HepG2 (cell line): ENCODE data around the gene UBA6. TPM values are rescaled to one million over a fixed set of nuclear protein-coding genes. Genes with fewer than 3 reads are reported as not detected.

Source experiments
- HNRNPL ChIP-seq: fragments of 200-400 bp; formaldehyde crosslinking; IDR thresholded peaks from 2 replicates; pipeline ENCODE4 v1.6.1; 2017; ENCODE audit warnings: mild to moderate bottlenecking, low read depth, low read length
- MIER3 ChIP-seq: IDR thresholded peaks from 2 replicates; pipeline ENCODE4 v1.6.1; 2016; ENCODE audit warnings: missing compliant biosample characterization, borderline replicate concordance
- REPIN1 ChIP-seq: sonication (generic); formaldehyde crosslinking; IDR thresholded peaks from 2 replicates; pipeline ENCODE4 v1.8.0; 2022; ENCODE audit warnings: missing genetic modification reagents, low read depth, mild to moderate bottlenecking, borderline replicate concordance
- SKI ChIP-seq: fragments of 450-650 bp; IDR thresholded peaks from one replicate; pipeline ENCODE4 v1.6.1; 2018; ENCODE audit warnings: mild to moderate bottlenecking; ENCODE audit not compliant: partially characterized antibody
- ZFP82 ChIP-seq: sonication (generic); formaldehyde crosslinking; IDR thresholded peaks from 2 replicates; pipeline ENCODE4 v1.5.1; 2020; ENCODE audit warnings: mild to moderate bottlenecking, missing genetic modification reagents, borderline replicate concordance
- ZNF225 ChIP-seq: sonication (generic); formaldehyde crosslinking; IDR thresholded peaks from 2 replicates; pipeline ENCODE4 v1.4.0; 2020; ENCODE audit warnings: mild to moderate bottlenecking, missing genetic modification reagents
- polyA plus RNA-seq, 8 experiments: library from polyadenylated mRNA; depleted of rRNA in 3 of 8; stranded (reverse) in 7 of 8; unstranded in 1 of 8; fragments of >200 nt; fragmentation: Illumina TruSeq in 4 of 8; extraction: Trizol in 4 of 8; gene quantifications; 2 replicates each; pipeline versions ENCODE4 v1.2.1 to v1.2.3, GENCODE V29; 2011 to 2016; ENCODE audit warnings: low read depth in 4 of 8, missing spikeins in 1 of 8, mixed read lengths in 1 of 8; ENCODE audit not compliant: insufficient read depth in 1 of 8
- total RNA-seq, 5 experiments: library from RNA; depleted of rRNA; stranded (reverse); fragments of >200 nt; fragmentation: Illumina TruSeq; extraction: Trizol; gene quantifications; 2 replicates each; pipeline ENCODE4 v1.2.3, GENCODE V29; 2016; ENCODE audit warnings: low read depth in 1 of 5
- TF ChIP-seq, protein P1 (sequence below): sonication (generic); formaldehyde crosslinking; IDR thresholded peaks from 2 replicates; pipeline ENCODE4 v1.5.0; 2020; ENCODE audit warnings: mild to moderate bottlenecking, missing genetic modification reagents, borderline replicate concordance
- TF ChIP-seq, protein P2 (sequence below): sonication (generic); IDR thresholded peaks from 2 replicates; pipeline ENCODE4 v1.6.1; 2016; ENCODE audit warnings: low read depth, borderline replicate concordance
- TF ChIP-seq, protein P3 (sequence below): sonication (generic); formaldehyde crosslinking; IDR thresholded peaks from 2 replicates; pipeline ENCODE4 v1.5.0; 2020; ENCODE audit warnings: missing genetic modification reagents
- TF ChIP-seq, protein P4 (sequence below): sonication (generic); formaldehyde crosslinking; IDR thresholded peaks from 2 replicates; pipeline ENCODE4 v1.8.1; 2023; ENCODE audit warnings: missing genetic modification reagents, mild to moderate bottlenecking, borderline replicate concordance
- TF ChIP-seq, protein P5 (sequence below): IDR thresholded peaks from 2 replicates; pipeline ENCODE4 v1.4.0; 2020; ENCODE audit warnings: mild to moderate bottlenecking, missing genetic modification reagents
- TF ChIP-seq, protein P6 (sequence below): IDR thresholded peaks from 2 replicates; pipeline ENCODE4 v1.6.1; 2012; ENCODE audit warnings: low read length, improper control_type of control experiment

The UBA6 gene
- total and polyA plus RNA-seq, 2 of the 13 experiments (the other 11 are each of a cell fraction or from before 2014, with no cell fraction given), result 33.3 to 75.4 TPM

DNA sequence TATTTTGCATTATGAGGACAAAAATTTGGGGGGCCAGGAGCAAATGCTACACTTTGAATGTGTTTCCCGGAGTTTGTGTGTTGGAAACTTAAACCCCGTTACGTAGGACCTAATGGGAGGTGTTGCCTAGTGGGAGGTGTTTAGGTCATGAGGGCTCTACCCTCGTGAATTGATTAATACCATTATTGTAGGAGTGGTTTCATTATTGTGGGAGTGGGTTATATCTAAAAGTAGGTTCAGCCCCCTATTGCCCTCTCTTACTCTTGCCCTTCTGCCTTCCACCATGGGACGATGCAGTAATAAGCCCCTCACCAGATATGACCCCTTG is 15.5 kb downstream of the UBA6 start (continued):
- TF ChIP-seq, protein P1, sequence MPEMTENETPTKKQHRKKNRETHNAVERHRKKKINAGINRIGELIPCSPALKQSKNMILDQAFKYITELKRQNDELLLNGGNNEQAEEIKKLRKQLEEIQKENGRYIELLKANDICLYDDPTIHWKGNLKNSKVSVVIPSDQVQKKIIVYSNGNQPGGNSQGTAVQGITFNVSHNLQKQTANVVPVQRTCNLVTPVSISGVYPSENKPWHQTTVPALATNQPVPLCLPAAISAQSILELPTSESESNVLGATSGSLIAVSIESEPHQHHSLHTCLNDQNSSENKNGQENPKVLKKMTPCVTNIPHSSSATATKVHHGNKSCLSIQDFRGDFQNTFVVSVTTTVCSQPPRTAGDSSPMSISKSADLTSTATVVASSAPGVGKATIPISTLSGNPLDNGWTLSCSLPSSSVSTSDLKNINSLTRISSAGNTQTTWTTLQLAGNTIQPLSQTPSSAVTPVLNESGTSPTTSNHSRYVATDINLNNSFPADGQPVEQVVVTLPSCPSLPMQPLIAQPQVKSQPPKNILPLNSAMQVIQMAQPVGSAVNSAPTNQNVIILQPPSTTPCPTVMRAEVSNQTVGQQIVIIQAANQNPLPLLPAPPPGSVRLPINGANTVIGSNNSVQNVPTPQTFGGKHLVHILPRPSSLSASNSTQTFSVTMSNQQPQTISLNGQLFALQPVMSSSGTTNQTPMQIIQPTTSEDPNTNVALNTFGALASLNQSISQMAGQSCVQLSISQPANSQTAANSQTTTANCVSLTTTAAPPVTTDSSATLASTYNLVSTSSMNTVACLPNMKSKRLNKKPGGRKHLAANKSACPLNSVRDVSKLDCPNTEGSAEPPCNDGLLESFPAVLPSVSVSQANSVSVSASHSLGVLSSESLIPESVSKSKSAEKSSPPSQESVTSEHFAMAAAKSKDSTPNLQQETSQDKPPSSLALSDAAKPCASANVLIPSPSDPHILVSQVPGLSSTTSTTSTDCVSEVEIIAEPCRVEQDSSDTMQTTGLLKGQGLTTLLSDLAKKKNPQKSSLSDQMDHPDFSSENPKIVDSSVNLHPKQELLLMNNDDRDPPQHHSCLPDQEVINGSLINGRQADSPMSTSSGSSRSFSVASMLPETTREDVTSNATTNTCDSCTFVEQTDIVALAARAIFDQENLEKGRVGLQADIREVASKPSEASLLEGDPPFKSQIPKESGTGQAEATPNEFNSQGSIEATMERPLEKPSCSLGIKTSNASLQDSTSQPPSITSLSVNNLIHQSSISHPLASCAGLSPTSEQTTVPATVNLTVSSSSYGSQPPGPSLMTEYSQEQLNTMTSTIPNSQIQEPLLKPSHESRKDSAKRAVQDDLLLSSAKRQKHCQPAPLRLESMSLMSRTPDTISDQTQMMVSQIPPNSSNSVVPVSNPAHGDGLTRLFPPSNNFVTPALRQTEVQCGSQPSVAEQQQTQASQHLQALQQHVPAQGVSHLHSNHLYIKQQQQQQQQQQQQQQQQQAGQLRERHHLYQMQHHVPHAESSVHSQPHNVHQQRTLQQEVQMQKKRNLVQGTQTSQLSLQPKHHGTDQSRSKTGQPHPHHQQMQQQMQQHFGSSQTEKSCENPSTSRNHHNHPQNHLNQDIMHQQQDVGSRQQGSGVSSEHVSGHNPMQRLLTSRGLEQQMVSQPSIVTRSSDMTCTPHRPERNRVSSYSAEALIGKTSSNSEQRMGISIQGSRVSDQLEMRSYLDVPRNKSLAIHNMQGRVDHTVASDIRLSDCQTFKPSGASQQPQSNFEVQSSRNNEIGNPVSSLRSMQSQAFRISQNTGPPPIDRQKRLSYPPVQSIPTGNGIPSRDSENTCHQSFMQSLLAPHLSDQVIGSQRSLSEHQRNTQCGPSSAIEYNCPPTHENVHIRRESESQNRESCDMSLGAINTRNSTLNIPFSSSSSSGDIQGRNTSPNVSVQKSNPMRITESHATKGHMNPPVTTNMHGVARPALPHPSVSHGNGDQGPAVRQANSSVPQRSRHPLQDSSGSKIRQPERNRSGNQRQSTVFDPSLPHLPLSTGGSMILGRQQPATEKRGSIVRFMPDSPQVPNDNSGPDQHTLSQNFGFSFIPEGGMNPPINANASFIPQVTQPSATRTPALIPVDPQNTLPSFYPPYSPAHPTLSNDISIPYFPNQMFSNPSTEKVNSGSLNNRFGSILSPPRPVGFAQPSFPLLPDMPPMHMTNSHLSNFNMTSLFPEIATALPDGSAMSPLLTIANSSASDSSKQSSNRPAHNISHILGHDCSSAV, result no peak
- TF ChIP-seq, protein P2, sequence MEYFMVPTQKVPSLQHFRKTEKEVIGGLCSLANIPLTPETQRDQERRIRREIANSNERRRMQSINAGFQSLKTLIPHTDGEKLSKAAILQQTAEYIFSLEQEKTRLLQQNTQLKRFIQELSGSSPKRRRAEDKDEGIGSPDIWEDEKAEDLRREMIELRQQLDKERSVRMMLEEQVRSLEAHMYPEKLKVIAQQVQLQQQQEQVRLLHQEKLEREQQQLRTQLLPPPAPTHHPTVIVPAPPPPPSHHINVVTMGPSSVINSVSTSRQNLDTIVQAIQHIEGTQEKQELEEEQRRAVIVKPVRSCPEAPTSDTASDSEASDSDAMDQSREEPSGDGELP, result no peak
- TF ChIP-seq, protein P3, sequence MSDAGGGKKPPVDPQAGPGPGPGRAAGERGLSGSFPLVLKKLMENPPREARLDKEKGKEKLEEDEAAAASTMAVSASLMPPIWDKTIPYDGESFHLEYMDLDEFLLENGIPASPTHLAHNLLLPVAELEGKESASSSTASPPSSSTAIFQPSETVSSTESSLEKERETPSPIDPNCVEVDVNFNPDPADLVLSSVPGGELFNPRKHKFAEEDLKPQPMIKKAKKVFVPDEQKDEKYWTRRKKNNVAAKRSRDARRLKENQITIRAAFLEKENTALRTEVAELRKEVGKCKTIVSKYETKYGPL (CRISPR knock-in tag), result no peak
- TF ChIP-seq ZNF225, result no peak
- TF ChIP-seq MIER3, result no peak
- TF ChIP-seq ZFP82 (CRISPR knock-in tag), result no peak
- TF ChIP-seq, protein P4, sequence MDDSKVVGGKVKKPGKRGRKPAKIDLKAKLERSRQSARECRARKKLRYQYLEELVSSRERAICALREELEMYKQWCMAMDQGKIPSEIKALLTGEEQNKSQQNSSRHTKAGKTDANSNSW (CRISPR knock-in tag), result no peak
- TF ChIP-seq, protein P5, sequence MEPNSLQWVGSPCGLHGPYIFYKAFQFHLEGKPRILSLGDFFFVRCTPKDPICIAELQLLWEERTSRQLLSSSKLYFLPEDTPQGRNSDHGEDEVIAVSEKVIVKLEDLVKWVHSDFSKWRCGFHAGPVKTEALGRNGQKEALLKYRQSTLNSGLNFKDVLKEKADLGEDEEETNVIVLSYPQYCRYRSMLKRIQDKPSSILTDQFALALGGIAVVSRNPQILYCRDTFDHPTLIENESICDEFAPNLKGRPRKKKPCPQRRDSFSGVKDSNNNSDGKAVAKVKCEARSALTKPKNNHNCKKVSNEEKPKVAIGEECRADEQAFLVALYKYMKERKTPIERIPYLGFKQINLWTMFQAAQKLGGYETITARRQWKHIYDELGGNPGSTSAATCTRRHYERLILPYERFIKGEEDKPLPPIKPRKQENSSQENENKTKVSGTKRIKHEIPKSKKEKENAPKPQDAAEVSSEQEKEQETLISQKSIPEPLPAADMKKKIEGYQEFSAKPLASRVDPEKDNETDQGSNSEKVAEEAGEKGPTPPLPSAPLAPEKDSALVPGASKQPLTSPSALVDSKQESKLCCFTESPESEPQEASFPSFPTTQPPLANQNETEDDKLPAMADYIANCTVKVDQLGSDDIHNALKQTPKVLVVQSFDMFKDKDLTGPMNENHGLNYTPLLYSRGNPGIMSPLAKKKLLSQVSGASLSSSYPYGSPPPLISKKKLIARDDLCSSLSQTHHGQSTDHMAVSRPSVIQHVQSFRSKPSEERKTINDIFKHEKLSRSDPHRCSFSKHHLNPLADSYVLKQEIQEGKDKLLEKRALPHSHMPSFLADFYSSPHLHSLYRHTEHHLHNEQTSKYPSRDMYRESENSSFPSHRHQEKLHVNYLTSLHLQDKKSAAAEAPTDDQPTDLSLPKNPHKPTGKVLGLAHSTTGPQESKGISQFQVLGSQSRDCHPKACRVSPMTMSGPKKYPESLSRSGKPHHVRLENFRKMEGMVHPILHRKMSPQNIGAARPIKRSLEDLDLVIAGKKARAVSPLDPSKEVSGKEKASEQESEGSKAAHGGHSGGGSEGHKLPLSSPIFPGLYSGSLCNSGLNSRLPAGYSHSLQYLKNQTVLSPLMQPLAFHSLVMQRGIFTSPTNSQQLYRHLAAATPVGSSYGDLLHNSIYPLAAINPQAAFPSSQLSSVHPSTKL (CRISPR knock-in tag), result no peak
- no peak for TF ChIP-seq SKI
- no peak for TF ChIP-seq HNRNPL
- TF ChIP-seq, protein P6, sequence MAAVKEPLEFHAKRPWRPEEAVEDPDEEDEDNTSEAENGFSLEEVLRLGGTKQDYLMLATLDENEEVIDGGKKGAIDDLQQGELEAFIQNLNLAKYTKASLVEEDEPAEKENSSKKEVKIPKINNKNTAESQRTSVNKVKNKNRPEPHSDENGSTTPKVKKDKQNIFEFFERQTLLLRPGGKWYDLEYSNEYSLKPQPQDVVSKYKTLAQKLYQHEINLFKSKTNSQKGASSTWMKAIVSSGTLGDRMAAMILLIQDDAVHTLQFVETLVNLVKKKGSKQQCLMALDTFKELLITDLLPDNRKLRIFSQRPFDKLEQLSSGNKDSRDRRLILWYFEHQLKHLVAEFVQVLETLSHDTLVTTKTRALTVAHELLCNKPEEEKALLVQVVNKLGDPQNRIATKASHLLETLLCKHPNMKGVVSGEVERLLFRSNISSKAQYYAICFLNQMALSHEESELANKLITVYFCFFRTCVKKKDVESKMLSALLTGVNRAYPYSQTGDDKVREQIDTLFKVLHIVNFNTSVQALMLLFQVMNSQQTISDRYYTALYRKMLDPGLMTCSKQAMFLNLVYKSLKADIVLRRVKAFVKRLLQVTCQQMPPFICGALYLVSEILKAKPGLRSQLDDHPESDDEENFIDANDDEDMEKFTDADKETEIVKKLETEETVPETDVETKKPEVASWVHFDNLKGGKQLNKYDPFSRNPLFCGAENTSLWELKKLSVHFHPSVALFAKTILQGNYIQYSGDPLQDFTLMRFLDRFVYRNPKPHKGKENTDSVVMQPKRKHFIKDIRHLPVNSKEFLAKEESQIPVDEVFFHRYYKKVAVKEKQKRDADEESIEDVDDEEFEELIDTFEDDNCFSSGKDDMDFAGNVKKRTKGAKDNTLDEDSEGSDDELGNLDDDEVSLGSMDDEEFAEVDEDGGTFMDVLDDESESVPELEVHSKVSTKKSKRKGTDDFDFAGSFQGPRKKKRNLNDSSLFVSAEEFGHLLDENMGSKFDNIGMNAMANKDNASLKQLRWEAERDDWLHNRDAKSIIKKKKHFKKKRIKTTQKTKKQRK, result no peak
- TF ChIP-seq REPIN1 (CRISPR knock-in tag), result no peak
